HL-60/S4 treated with phorbol 12-myristate 13-acetate at 8.2 ng/mL for 4 days and 3 days (cell line): ENCODE results near the gene FAM20C.
"Not testable (repeated sequence)": the region's sequence is repeated elsewhere in the genome, so short reads cannot be mapped to it uniquely, and the experiment has no call there.

Source experiments
- in situ Hi-C: fragments of 300-500 bp; cut with MboI; formaldehyde crosslinking; loops from 2 replicates; pipeline ENCODE4 v1.15.0; 2022; ENCODE audit warnings: low sequenced_read_pairs

The FAM20C gene

DNA sequence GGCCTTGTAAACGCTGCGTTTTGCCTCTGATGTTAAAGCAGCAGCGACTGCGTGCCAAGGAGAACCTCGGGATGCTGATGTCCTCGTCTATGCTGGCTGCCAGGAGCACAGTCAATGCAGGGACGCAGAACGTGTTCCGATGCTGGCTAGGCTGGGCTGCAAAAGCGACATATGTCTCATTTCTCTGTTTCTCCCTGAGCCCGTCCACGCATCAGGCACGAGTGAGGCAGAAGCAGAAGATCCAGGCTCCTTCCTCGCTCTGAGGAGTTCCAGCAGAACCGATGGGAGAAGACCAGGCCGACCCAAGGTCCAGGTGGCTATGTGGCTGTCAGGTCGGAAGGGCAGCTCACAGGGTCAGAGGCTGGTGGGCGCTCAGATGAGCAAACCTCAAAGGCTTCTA is 93.9 kb downstream of the FAM20C start:
- in situ Hi-C loops: no loop called here

- in situ Hi-C loops: no loop called here
These were observed 96.3 kb downstream of the FAM20C start for GRCh38 chr7:288671-289101.

DNA sequence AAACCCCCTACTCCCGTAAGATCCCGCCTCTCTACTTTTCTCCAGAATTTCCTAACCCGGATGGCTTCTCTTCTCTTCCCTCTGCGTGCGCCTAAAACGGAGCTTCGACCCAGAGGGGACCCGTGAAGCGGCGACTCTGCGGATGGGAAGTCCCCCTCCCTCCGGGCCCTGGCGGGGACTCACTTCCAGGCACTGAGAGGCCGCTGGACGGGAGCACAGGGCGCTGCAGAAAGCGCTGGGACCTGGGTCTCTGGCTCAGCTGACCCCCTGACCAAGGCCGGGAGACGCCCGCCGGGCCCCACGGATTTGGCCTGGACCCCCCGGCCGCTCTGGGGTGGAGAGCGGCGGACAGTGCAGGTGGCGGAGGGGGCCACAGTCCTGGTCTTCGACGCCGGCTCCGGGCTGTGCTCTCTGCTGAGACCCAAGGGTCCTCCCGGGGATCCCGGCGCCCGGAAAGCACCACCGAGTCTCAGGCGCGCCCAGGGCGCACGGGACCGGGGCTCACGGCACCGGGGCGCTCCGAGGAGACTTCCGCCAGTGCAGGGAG is 96.9 kb downstream of the FAM20C start:
- in situ Hi-C loops: no loop called here

DNA sequence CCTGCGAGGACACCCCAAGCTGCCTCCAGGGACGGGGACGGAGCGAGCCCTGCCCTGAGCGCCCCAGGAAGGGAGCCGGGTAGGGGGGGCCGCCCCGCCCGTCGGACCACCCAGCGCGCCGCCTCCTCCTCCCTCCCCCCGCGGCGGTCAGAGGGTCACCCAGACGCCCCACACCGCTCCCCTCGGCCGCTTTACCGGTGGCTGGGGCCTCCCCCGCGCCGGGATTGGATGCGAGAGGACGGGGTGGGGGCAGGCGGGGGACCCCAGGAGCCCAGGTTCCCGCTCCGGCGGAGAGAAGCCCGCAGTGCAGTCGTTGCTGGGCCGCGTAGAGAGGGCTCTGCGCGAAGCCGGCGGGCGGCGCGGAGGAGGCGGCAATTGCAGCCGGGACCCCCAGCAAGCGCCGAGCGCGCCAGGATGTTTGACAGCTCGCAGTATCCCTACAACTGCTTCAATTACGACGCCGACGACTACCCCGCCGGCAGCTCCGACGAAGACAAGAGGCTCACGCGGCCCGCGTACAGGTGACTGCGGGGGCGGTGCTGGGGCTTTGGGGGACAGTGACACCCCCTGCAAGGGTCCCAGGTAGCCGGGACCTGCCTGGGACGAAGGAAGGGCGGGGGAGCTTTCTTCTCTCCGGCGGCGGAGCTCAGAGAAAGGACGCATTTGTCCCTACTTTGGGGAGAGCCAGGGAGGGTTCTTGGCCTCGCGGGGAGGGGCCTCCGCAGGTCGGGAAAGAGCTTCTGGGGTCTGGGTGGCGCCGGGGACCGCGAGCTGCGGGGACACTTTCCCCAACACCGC is 97.6 kb downstream of the FAM20C start, which contains the start of gene FOXL3:
FOXL3 (plus strand) TSS at position 415 of the 798 bp plus-strand sequence; CDS start at position 415, 0 bp downstream.
- in situ Hi-C loops: no loop called here

DNA sequence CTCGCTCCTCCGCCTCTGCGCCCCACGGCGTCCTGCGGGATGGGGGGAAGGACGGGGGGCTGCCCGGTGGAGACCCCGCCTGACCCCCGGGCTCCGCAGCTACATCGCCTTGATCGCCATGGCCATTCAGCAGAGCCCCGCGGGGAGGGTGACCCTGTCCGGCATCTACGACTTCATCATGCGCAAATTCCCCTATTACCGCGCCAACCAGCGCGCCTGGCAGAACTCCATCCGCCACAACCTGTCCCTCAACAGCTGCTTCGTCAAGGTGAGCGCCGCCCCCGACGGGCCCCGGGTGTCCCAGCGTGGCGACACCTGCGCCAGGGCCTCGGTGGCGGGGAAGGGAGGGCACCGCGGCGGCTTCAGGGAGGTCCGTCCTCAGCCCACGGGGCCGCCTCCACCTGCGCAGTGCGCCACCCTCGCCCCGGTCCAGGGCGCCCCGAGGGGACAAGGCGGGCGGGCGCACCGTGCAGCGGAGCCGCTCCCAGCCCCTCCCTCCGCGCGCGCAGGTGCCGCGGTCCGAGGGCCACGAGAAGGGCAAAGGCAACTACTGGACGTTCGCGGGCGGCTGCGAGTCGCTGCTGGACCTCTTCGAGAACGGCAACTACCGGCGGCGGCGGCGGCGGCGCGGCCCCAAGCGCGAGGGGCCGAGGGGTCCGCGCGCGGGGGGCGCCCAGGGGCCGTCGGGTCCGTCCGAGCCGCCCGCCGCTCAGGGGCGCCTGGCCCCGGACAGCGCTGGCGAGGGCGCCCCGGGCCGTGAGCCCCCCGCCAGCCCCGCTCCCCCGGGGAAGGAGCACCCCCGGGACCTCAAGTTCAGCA is 98.4 kb downstream of the FAM20C start:
- in situ Hi-C loops: no loop called here

GRCh38 chr7:291373-292092 is 99.2 kb downstream of the FAM20C start:
- in situ Hi-C loops: no loop called here

DNA sequence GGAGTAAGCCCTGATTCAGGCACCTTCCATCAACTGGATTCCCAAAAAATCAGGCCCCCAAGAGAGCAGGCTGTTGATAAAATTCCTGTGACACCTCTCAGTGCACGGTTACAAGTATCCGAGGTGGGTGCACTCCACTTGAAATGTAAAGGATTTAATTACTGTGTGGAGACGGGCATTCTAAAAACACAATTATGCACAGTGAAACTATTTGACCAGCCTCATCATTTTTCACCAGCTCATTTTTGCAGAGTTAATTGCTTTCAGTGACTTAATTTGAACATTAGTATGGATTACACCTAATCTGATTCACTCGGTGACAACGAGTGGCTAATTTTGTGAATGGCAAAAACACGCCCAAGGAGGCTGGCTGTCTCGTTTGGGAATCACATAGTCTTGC is 99.9 kb downstream of the FAM20C start:
- in situ Hi-C loops: no loop called here

GRCh38 chr7:292826-293225 is 100.5 kb downstream of the FAM20C start:
- in situ Hi-C loops: no loop called here

GRCh38 chr7:293681-294439 is 101.5 kb downstream of the FAM20C start:
- in situ Hi-C loops: no loop called here

DNA sequence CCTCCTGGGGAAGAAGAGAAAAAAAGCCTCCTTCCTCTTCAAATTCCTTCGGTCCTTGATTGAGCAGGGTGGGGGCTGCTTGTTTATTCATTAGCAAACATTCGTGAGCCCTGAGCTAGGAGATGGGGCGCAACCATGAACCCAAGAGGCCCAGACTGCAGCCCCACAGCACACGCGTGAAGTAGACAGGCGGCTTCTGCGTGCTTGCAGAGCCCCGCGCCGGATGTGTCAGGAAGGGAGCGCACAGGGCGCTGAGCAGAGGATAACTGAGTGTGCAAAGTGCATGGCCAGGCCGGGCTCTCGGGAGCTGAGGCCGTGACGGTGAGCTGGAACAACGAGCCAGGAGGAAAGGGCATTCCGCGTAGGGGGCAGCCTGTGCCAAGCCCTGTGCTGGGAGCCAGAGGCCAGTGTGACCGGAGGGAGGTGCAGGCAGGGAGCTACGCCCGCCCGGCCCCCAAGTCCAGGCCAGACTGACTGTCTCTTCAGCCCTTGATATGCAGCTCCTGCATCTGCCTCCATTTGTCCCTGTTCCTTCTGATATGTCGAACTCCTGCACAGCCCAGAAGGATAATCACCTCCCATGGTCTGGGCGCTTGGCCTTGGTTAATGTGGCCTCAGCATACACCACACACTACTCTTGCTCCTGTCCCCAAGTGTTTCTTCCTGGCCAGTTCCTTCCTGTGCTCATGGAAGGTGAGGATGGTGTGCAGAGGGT is 102.2 kb downstream of the FAM20C start:
- in situ Hi-C loops: no loop called here

- in situ Hi-C loops: no loop called here
These were observed 103.1 kb downstream of the FAM20C start for GRCh38 chr7:295155-296154.

DNA sequence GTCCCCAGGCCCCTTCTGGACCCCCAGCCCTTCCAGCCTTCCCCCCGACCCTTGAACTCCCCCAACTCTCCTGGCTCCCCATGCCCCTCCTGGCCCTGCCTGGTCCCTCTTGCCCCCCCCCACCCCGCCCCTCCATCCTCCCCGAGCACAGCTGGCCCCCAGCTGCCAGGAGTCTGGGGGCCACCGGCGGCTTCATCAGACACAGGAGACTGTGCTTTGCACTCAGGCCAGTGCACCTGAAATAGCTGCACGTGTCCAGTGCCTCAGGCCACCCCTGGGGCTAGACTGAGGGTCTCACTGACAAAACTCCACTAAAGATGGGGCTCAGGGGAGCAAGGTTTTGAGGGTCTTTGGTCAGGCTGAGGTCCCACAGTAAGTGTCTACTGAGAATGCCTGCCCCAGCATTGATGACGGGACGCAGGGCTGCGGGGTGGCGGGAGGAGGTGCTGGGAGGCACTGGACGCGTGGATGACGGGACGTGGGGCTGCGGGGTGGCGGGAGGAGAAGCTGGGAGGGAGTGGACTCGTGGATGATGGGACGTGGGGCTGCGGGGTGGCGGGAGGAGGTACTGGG is 104.1 kb downstream of the FAM20C start:
- in situ Hi-C loops: no loop called here

DNA sequence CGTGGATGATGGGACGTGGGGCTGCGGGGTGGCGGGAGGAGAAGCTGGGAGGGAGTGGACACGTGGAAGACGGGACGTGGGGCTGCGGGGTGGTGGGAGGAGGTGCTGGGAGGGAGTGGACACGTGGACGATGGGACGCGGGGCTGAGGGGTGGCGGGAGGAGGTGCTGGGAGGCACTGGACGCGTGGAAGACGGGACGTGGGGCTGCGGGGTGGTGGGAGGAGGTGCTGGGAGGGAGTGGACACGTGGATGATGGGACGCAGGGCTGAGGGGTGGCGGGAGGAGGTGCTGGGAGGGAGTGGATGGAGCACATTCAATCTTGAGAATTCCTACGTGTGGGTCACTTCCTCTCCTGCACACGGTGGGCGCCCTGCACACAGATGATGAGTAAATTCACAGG is 104.8 kb downstream of the FAM20C start:
- in situ Hi-C loops: not testable (repeated sequence)

DNA sequence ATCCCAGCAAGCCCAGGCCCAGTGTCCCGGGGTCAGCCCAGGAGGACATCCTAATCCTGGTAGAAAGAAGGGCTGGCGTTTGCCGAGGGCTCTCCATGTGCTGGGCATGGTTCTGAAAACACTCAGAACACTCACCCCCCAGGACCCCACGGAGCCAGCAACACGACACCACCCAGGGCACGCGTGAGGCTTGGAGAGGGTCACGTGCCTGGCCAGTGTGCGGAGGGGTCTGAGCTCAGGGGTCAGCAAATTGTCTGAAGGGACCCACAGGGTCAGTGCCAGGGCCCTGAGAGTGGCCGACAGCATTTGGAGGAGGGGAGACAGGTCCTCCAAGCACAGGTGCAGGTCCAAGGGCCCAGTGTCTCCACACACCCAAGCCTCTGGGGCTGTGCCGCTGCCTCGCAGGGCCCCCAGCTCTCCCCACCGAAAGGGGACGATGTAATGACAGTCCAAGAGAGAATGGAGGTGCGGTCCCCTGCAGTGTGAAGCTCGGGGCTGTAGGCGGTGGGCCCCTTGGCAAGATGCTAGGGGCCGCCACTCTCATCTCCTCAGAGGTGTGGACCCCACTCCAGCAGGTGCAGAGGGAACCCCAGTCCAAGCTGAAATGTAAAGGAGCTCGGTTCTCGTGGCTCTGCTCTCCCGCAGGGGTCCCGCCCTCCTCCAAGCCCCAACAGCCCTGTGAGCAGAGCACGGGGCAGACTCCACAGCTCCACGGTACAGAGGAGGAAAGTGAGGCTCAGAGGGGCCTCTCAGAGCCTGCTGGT is 105.4 kb downstream of the FAM20C start:
- in situ Hi-C loops: no loop called here

DNA sequence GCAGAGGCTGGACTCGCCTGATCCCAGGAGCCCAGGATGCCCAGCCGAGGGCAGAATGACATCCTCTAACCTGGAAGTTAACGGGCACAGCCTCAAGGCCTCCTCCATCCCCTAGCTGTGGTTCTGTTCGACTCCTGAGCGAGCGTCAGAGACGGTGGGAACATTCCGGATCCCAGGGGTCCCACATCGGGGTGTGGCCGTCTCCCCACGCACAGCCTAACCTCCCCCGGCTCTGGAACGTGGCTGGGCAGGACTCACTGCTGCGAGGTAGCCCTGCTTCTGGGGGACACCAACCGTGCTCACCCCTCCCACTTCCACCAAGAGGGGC is 106.0 kb downstream of the FAM20C start:
- in situ Hi-C loops: no loop called here

DNA sequence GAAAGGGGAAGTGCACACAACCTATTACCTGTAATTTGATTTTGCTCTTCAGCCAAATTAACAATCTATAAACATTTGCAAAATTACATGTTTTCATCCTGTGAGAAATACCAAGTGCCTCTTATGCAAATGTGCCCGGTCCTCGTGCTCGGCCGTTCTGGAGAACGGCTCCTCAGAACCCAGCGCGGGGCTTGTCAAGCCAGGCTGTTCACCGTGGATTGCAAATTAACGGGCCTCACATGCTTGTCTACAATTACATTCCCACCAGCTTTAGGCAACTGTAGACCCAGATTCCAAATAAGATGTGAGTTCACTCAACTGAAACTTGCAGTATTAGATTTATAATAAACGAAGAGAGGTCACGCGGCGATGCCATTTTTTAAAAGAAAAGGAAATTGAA is 106.4 kb downstream of the FAM20C start:
- in situ Hi-C loops: no loop called here

- in situ Hi-C loops: no loop called here
These were observed 106.8 kb downstream of the FAM20C start for GRCh38 chr7:299169-299568.

DNA sequence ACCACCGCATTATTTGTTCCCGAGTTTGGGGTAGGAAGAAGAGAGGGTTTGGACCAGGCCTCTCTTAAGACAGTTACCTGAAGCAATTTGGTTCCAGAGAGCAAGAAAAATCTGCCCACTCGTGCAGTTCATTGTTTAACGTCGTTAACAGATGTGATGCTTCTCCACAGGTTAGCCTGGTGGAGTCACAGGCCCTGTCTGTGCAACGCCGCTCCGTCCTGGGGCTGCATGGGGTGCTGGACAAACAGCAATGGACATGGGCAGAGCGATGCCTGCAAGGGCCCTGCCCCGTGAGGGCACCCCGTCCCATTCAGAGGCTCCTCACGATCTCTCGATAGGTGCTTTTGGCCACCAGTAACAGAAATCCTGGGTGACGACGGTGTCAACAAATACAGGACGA is 107.3 kb downstream of the FAM20C start:
- in situ Hi-C loops: no loop called here
